HL-60/S4 treated with phorbol 12-myristate 13-acetate at 8.2 ng/mL for 4 days and 3 days (cell line): ENCODE data around the gene TBC1D9B.

ENCODE experiments used
- in situ Hi-C: fragments of 300-500 bp; cut with MboI; formaldehyde crosslinking; loops from 2 replicates; pipeline ENCODE4 v1.15.0; 2022; ENCODE audit warnings: low sequenced_read_pairs

TBC1D9B gene

GRCh38 chr5:179907556-179908324 is at the start of gene TBC1D9B:
TBC1D9B (minus strand) TSS chr5:179907897; CDS start chr5:179907821, 76 bp downstream.
- in situ Hi-C loops = no loop called here

- in situ Hi-C loops = no loop called here
Measured at GRCh38 chr5:179955630-179956029, 47.9 kb upstream of the TBC1D9B start.

GRCh38 chr5:179955062-179955461 is 47.4 kb upstream of the TBC1D9B start:
- in situ Hi-C loops = no loop called here

- in situ Hi-C loops = no loop called here
Measured at GRCh38 chr5:179954434-179954833, 46.7 kb upstream of the TBC1D9B start.

- in situ Hi-C loops = no loop called here
Measured at GRCh38 chr5:179953987-179954386, 46.3 kb upstream of the TBC1D9B start.

- in situ Hi-C loops = no loop called here
Measured at GRCh38 chr5:179936976-179937681, 29.4 kb upstream of the TBC1D9B start.

- in situ Hi-C loops = no loop called here
Measured at GRCh38 chr5:179930788-179931473, 23.2 kb upstream of the TBC1D9B start.

GRCh38 chr5:179927824-179928223 is 20.1 kb upstream of the TBC1D9B start:
- in situ Hi-C loops = no loop called here

- in situ Hi-C loops = no loop called here
Measured at GRCh38 chr5:179926657-179927056, 19.0 kb upstream of the TBC1D9B start.

GRCh38 chr5:179923436-179923835 is 15.7 kb upstream of the TBC1D9B start:
- in situ Hi-C loops = no loop called here

GRCh38 chr5:179920175-179920574 is 12.5 kb upstream of the TBC1D9B start:
- in situ Hi-C loops = no loop called here

- in situ Hi-C loops = no loop called here
Measured at GRCh38 chr5:179919487-179920060, 11.9 kb upstream of the TBC1D9B start.

GRCh38 chr5:179918742-179919486 is 11.2 kb upstream of the TBC1D9B start:
- in situ Hi-C loops = no loop called here

GRCh38 chr5:179916523-179916922 is 8.8 kb upstream of the TBC1D9B start:
- in situ Hi-C loops = no loop called here

- in situ Hi-C loops = no loop called here
Measured at GRCh38 chr5:179915406-179915935, 7.8 kb upstream of the TBC1D9B start.

GRCh38 chr5:179914032-179914755 is 6.5 kb upstream of the TBC1D9B start:
- in situ Hi-C loops = no loop called here

- in situ Hi-C loops = no loop called here
Measured at GRCh38 chr5:179913461-179913860, 5.8 kb upstream of the TBC1D9B start.

GRCh38 chr5:179912951-179913350 is 5.3 kb upstream of the TBC1D9B start:
- in situ Hi-C loops = no loop called here

- in situ Hi-C loops = no loop called here
Measured at GRCh38 chr5:179912386-179912785, 4.7 kb upstream of the TBC1D9B start.

GRCh38 chr5:179909224-179909623 is 1.5 kb upstream of the TBC1D9B start:
- in situ Hi-C loops = no loop called here
